ENCODE data around the gene TRIM37. TPM values are rescaled to one million over a fixed set of nuclear protein-coding genes. Genes with fewer than 3 reads are reported as not detected.

TRIM37 gene
- total RNA-seq, 1 donor from 2014 or later = 17.3 TPM

DNA sequence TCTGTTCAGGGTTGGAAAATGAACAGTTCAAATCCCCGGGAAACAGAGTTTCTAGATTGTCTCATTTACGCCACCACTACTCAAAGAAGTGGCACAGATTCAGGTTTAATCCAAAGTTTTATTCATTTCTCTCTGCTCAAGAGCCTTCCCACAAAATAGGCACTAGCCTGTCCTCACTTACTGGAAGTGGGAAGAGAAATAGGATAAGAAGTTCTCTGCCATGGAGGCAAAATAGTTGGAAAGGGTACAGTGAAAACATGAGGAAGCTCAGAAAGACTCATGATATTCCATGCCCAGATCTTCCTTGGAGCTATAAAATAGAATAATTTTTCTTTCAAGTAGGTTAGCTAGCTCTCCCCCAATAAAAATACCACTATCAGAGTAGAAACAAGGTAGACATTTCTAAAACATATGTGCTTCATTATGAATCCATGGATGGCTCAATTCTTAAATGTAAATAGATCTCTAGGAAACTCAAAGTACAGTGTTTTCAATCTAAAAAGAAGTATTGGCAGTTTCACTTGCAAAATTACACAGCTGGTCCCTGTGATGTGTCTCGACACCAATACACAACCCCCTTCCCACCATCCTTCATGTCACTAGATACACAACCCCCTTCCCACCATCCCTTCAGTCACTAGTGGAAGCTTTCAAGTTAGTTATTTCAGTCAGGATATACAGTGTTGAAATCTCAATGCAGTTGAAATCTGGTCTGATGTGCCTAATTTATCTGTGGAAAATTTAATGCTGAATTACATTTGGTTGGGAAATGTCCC lies 125.8 kb downstream of the TRIM37 start:
- H3K4me1 Mint-ChIP-seq = peaks cover 1% of the 10 kb centered on the region
- intact Hi-C loops (cut with micrococcal nuclease) = no loop called here
- CTCF ChIA-PET = no interaction called here
- no peak overlapping the region for H3K27ac Mint-ChIP-seq
- H3K27me3 Mint-ChIP-seq = no peaks in the 10 kb centered on the region
- no peaks in the 10 kb centered on the region for H3K36me3 Mint-ChIP-seq (ENCODE audit: low read depth)
- no peak for DNase-seq
- ATAC-seq (ENCODE audit: low read depth) = no peak
- no peak overlapping the region for H3K4me3 Mint-ChIP-seq
- H3K9me3 Mint-ChIP-seq = no peaks in the 10 kb centered on the region
- TF ChIP-seq, protein P1, sequence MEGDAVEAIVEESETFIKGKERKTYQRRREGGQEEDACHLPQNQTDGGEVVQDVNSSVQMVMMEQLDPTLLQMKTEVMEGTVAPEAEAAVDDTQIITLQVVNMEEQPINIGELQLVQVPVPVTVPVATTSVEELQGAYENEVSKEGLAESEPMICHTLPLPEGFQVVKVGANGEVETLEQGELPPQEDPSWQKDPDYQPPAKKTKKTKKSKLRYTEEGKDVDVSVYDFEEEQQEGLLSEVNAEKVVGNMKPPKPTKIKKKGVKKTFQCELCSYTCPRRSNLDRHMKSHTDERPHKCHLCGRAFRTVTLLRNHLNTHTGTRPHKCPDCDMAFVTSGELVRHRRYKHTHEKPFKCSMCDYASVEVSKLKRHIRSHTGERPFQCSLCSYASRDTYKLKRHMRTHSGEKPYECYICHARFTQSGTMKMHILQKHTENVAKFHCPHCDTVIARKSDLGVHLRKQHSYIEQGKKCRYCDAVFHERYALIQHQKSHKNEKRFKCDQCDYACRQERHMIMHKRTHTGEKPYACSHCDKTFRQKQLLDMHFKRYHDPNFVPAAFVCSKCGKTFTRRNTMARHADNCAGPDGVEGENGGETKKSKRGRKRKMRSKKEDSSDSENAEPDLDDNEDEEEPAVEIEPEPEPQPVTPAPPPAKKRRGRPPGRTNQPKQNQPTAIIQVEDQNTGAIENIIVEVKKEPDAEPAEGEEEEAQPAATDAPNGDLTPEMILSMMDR (IDR thresholded peaks at IDR 0.05) = no peak
- POLR2A ChIA-PET = no interaction called here

DNA sequence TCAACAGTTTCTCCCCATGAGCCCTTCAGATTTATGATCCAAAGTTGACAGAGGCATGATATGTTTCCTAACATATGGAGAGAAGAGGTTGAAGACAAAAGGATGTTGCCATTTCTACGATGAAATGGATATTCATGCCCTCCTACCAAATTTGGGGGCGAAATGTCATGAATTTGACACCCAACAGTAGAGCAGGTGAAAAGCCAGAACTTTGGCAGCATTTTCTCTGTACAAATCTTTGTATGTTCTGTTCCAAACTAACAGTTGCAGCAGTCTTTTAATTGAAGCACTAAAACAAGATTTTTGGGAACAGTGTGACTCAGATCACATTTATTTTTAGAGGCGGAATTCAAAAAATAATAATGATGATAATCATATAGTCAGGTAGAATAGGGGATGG lies 130.1 kb downstream of the TRIM37 start:
- CTCF ChIA-PET = no interaction called here
- H3K9me3 Mint-ChIP-seq = no peaks in the 10 kb centered on the region
- H3K4me3 Mint-ChIP-seq = no peak overlapping the region
- ATAC-seq (ENCODE audit: low read depth) = no peak
- intact Hi-C loops (cut with micrococcal nuclease) = no loop called here
- DNase-seq = no peak
- TF ChIP-seq, protein P1 (IDR thresholded peaks at IDR 0.05) = no peak
- H3K36me3 Mint-ChIP-seq (ENCODE audit: low read depth) = no peaks in the 10 kb centered on the region
- peaks cover 17% of the 10 kb centered on the region for H3K4me1 Mint-ChIP-seq
- POLR2A ChIA-PET = no interaction called here
- H3K27me3 Mint-ChIP-seq = no peaks in the 10 kb centered on the region
- H3K27ac Mint-ChIP-seq = no peak overlapping the region

DNA sequence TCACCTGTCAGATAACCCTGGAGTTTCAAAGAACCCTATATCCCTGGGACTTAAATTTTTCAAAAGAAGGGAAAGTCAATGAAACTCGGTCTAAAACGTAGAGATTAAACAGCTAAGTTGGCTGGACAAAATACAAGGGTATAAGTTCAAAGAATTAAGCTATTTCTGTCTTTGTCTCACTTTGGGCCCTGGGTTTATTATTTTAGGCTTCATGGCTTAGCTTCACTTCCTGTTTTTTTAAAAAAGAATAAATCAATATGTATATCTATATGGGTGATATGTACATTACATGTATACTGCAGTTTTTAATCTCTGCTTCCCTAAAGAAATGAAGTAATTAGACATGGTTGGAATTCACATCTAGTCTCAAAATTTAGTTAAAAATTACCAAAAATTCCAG lies 132.3 kb downstream of the TRIM37 start:
- no peak overlapping the region for H3K4me3 Mint-ChIP-seq
- no peaks in the 10 kb centered on the region for H3K9me3 Mint-ChIP-seq
- H3K27ac Mint-ChIP-seq = no peak overlapping the region
- no peak for ATAC-seq (ENCODE audit: low read depth)
- H3K36me3 Mint-ChIP-seq (ENCODE audit: low read depth) = no peaks in the 10 kb centered on the region
- H3K27me3 Mint-ChIP-seq = no peaks in the 10 kb centered on the region
- intact Hi-C loops (cut with micrococcal nuclease) = no loop called here
- TF ChIP-seq, protein P1 (IDR thresholded peaks at IDR 0.05) = no peak
- ChIA-PET CTCF (no interaction called here), POLR2A (interaction anchor here (0.9 kb wide), 1 partner anchor 20 kb away, joined by 3 read pairs; no protein-coding TSS in a partner anchor)
- peaks cover 17% of the 10 kb centered on the region for H3K4me1 Mint-ChIP-seq
- no peak for DNase-seq

DNA sequence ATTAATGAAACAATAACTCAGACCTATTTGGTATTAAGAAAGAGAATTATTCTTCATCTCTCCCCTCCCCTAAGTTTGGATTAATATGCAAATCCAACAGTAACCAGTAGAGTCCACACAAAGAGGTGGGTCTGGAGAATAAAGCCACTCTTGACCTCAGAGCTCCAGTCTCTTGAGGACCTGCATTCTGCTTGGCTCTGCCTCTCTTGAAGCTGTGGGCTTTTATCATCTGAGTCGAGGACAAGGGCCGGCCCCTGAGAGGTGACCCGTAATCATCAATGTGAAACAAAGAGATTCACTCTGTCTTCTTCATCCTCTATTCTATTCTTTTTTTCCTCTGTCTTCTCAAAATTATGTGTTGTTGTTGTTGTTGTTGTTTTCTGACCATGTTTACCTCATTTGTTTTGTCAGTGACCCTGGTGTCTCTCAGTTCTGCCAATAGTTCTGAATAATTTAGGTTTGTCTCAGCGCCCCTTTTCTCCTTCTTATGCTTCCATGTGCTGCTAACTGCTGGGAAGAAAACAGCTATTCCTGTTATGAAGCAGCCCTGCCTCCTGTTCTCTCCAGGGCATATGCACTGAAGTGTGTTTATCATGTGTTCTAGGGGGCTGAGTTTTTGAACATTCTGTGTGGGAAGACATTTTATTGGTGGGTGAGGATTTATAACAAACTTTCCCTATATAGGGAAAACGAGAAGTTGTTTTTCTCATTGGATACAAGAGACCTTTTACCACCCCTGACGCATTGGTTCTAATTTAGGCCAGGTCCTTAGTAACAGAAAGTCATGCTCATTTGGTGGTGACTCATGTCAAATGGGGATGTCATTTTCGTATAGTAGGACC lies 135.8 kb downstream of the TRIM37 start:
- CTCF ChIA-PET = no interaction called here
- Mint-ChIP-seq H3K27ac (no peak overlapping the region), H3K9me3 (no peaks in the 10 kb centered on the region), H3K4me1 (peaks cover 15% of the 10 kb centered on the region), H3K4me3 (no peak overlapping the region), H3K36me3 (ENCODE audit: low read depth) (no peaks in the 10 kb centered on the region), H3K27me3 (no peaks in the 10 kb centered on the region)
- TF ChIP-seq, protein P1 (IDR thresholded peaks at IDR 0.05) = no peak
- ATAC-seq (ENCODE audit: low read depth) (no peak), DNase-seq (no peak)
- intact Hi-C loops (cut with micrococcal nuclease) = no loop called here
- POLR2A ChIA-PET = no interaction called here

DNA sequence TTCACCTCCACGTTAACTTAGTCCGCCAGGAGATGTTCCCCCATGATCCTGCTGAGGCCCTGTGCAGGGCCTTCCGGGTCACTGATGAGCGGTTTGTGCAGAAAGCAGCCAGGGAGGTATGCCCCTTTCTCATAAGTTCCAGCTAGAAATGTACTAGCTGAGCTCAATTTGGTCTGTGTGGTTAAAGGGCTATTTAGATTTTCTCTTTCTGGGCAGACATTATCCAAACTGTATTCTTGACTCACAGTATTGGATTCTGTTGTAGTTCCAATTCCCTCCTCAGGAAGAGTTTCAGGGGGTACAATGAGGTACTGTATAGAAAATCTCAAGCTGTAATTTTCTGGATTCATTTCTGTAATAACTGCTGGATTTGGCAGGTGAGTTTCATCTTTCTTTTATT lies 137.1 kb downstream of the TRIM37 start:
- Mint-ChIP-seq H3K27ac (no peak overlapping the region), H3K27me3 (no peaks in the 10 kb centered on the region), H3K9me3 (no peaks in the 10 kb centered on the region), H3K4me1 (peaks cover 8% of the 10 kb centered on the region), H3K36me3 (ENCODE audit: low read depth) (no peaks in the 10 kb centered on the region), H3K4me3 (no peak overlapping the region)
- DNase-seq (no peak), ATAC-seq (ENCODE audit: low read depth) (no peak)
- CTCF ChIA-PET = no interaction called here
- intact Hi-C loops (cut with micrococcal nuclease) = no loop called here
- TF ChIP-seq, protein P1 (IDR thresholded peaks at IDR 0.05) = no peak
- POLR2A ChIA-PET = interaction anchor here (0.5 kb wide), 1 partner anchor 33 kb away, joined by 3 read pairs; no protein-coding TSS in a partner anchor
